IgD-negative memory B cell (primary cell): ENCODE data around the gene SLITRK2. TPM values are rescaled to one million over a fixed set of nuclear protein-coding genes. Genes with fewer than 3 reads are reported as not detected.

Source experiments
- H3K27ac Mint-ChIP-seq, 3 donors: one replicate each; pipeline ENCODE4 v1.8.0; 2020 to 2022; ENCODE audit warnings: mild to moderate bottlenecking in 3 of 3, mixed read lengths in 3 of 3, moderate library complexity in 1 of 3
- H3K27me3 Mint-ChIP-seq: one replicate; pipeline ENCODE4 v1.8.0; 2021; ENCODE audit warnings: mixed read lengths
- H3K36me3 Mint-ChIP-seq: one replicate; pipeline ENCODE4 v1.8.0; 2020; ENCODE audit warnings: mild to moderate bottlenecking, mixed read lengths
- H3K4me1 Mint-ChIP-seq, 3 donors: one replicate each; pipeline ENCODE4 v1.8.0; 2020 to 2022; ENCODE audit warnings: mixed read lengths in 3 of 3, mild to moderate bottlenecking in 1 of 3
- H3K4me3 Mint-ChIP-seq, 4 donors: one replicate each; pipeline ENCODE4 v1.8.0; 2020 to 2022; ENCODE audit warnings: mild to moderate bottlenecking in 4 of 4, mixed read lengths in 4 of 4, moderate library complexity in 3 of 4
- H3K9me3 Mint-ChIP-seq, 3 donors: one replicate each; pipeline ENCODE4 v1.8.0; 2020 to 2021; ENCODE audit warnings: mixed read lengths in 3 of 3, mild to moderate bottlenecking in 1 of 3
- polyA plus RNA-seq: library from polyadenylated mRNA; unstranded; fragments of 300-500 nt; fragmentation: Illumina TruSeq; gene quantifications from one replicate; pipeline ENCODE4 v1.2.3, GENCODE V29; 2021

Gene SLITRK2
- polyA plus RNA-seq, 1 donor from 2014 or later: not detected

DNA sequence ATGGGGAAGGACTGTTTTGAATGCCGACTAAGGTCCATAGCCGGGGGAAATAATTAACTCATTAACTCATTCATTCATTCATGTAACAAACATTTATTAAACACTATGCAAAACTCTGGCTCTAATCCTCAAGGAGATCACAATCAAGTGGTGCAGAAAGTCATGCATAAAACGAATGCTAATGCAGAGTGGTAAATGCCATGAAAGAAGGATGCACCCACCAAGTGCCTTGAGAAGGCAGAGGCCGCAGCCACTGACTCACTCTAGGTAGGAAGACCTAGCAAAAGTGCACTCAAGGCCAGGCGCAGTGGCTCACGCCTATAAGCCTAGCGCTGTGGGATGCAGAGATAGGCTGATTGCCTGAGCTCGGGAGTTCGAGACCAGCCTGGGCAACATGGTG lies 22.9 kb downstream of the SLITRK2 start:
- no peaks in the 10 kb centered on the region for H3K27me3 Mint-ChIP-seq
- no peak overlapping the region for H3K27ac Mint-ChIP-seq
- peaks cover 0 to 11% (median 3%) of the 10 kb centered on the region in 3 donors for H3K9me3 Mint-ChIP-seq
- no peak overlapping the region for H3K4me3 Mint-ChIP-seq
- H3K4me1 Mint-ChIP-seq: no peaks in the 10 kb centered on the region
- no peaks in the 10 kb centered on the region for H3K36me3 Mint-ChIP-seq

DNA sequence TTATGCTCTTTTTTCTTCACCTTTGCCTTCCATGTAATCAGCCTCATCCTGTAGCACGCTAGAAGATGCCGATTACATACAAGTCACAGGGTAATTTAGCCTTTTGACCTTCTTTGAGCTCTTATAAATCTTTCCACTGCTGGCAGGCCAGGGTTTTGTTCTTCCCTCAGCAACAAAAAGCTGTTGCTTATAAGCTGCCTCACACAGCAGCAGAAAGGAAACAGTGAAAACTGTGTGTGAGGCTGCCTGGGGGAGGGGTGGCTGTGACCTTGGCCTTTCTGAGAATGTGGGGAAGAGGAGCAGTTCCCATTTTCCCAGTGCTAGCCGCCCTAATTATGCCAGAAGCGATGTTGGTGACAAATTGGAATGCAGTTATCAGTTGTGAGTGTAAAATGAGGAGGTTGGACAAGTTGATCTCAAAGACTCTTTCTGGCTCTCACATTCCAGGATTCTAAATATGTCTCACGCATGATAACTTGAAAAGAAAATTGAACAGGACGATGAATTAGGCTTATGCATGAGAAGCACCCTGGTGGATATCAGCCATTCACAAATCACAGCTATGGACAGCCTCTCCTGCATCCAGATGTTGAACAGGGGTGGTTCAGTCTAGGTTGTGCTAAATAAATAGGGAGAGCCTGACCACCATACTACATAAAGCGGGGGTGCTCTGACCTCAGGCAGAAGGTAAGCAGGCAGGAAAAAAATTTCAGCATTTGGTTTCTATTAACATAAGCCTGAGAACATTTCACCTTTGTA lies 25.7 kb downstream of the SLITRK2 start:
- H3K9me3 Mint-ChIP-seq: peaks cover 2 to 16% (median 3%) of the 10 kb centered on the region in 3 donors
- H3K4me1 Mint-ChIP-seq: no peaks in the 10 kb centered on the region
- no peak overlapping the region for H3K27ac Mint-ChIP-seq
- H3K27me3 Mint-ChIP-seq: no peaks in the 10 kb centered on the region
- no peaks in the 10 kb centered on the region for H3K36me3 Mint-ChIP-seq
- H3K4me3 Mint-ChIP-seq: no peak overlapping the region

DNA sequence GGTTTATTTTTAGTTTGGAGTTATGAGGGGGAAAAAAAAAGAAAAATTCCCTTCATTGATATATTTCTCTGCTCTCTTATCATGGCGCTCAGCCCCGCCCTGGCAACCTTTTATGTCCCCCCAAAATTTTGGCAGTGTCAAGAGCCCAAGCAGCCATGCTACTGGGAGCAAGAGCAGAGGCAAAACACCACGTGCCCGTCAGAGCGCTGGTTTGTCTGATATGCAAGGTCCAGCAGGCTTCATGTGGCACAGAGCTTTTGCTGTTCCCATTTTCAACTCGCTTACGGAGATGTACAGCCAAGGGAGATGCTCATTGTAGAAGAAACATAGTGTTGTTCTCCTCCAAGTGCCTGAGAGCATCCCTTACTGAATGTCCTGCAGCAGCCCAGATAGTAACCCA lies 27.3 kb downstream of the SLITRK2 start:
- H3K4me1 Mint-ChIP-seq: no peaks in the 10 kb centered on the region
- H3K9me3 Mint-ChIP-seq: peaks cover 2 to 16% (median 3%) of the 10 kb centered on the region in 3 donors
- H3K27me3 Mint-ChIP-seq: no peaks in the 10 kb centered on the region

DNA sequence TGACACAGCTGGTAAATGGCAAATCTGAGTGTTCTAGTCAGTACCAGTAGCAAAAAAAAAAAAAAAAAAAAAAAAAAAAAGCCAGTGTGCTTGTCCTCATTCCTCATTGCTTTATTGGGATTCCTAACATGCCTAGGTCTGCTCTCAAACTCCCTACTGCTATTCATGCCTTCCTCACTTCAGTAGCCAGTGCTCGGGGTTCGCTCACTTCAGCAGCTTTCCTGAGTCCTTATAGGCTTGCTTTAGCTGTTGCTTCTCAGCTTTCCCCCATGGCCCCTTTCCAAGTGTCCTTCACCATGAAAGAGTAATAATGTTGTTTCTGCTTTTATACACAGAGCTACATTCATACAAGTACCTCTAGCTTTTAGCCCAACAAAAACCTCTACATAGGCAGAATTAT lies 30.8 kb downstream of the SLITRK2 start:
- no peaks in the 10 kb centered on the region for H3K36me3 Mint-ChIP-seq
- H3K9me3 Mint-ChIP-seq: peaks cover 0 to 16% (median 2%) of the 10 kb centered on the region in 3 donors
- H3K27ac Mint-ChIP-seq: no peak overlapping the region
- H3K4me1 Mint-ChIP-seq: no peaks in the 10 kb centered on the region
- H3K4me3 Mint-ChIP-seq: no peak overlapping the region
- no peaks in the 10 kb centered on the region for H3K27me3 Mint-ChIP-seq

More for the DNA sequence above, 27.3 kb downstream of the SLITRK2 start:
- Mint-ChIP-seq H3K36me3 (no peaks in the 10 kb centered on the region), H3K27ac (no peak overlapping the region), H3K4me3 (no peak overlapping the region)

DNA sequence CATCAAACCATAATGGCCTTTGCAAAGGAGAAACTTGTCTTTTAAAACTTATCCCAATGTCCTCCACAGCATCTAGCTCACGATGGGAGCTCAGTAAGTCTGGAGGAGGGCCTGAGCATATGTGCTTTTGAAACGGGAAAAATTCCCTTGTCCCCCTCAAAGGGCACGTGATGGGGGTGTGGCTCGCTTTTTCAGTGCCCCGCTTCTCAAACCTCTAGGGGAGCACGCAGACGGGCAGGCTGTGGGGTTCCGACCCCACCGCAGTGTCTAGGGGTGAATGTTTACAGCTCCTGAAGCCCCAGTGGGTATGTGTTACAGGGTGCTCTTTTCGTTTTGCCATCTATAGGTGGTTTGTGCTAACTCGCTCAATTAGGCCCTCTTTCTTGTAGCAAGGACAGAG lies 31.2 kb downstream of the SLITRK2 start:
- H3K36me3 Mint-ChIP-seq: no peaks in the 10 kb centered on the region

DNA sequence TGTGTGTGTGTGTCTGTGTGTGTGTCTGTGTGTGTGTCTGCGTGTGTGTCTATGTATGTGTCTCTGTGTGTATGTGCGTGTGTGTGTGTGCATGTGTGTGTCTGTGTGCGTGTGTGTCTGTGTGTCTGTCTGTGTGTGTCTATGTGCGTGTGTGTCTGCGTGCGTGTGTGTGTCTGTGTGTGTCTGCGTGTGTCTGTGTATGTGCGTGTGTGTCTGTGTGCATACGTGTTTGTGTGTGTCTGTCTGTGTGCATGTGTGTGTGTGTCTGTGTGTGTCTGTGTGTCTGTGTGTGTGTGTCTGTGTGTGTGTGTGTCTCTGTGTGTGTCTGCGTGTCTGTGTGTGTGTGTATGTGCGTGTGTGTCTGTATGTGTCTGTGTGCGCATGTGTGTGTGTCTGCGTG lies 35.6 kb downstream of the SLITRK2 start:
- no peaks in the 10 kb centered on the region for H3K27me3 Mint-ChIP-seq
- H3K4me3 Mint-ChIP-seq: no peak overlapping the region
- H3K9me3 Mint-ChIP-seq: no peaks in the 10 kb centered on the region
- no peaks in the 10 kb centered on the region for H3K36me3 Mint-ChIP-seq
- no peaks in the 10 kb centered on the region for H3K4me1 Mint-ChIP-seq
- no peak overlapping the region for H3K27ac Mint-ChIP-seq

More for the DNA sequence above, 31.2 kb downstream of the SLITRK2 start:
- peaks cover 0 to 16% (median 2%) of the 10 kb centered on the region in 3 donors for H3K9me3 Mint-ChIP-seq
- H3K27ac Mint-ChIP-seq: no peak overlapping the region
- no peak overlapping the region for H3K4me3 Mint-ChIP-seq
- no peaks in the 10 kb centered on the region for H3K27me3 Mint-ChIP-seq
- no peaks in the 10 kb centered on the region for H3K4me1 Mint-ChIP-seq

DNA sequence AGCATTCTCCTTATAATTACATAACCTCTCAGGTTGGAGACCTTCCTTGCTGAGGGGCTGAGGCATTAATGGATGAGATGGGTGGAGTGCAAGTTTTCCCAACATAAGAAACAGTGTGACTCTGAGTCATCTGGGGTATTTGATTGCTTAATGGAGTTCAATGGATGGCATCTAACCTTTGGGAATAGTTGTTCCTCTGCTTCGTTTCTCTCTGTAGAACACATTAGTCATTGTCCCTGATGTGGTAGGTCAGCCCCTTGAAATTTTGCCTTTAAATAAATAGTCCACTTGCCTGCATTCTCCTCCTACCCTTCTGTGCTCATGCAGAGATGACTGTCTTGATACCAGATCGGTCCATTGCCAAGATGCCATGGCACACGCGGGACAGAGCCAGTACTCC lies 38.6 kb downstream of the SLITRK2 start:
- H3K27ac Mint-ChIP-seq: no peak overlapping the region
- H3K4me1 Mint-ChIP-seq: no peaks in the 10 kb centered on the region
- peaks cover 0 to 3% (median 2%) of the 10 kb centered on the region in 3 donors for H3K9me3 Mint-ChIP-seq
- no peak overlapping the region for H3K4me3 Mint-ChIP-seq
- no peaks in the 10 kb centered on the region for H3K36me3 Mint-ChIP-seq
- no peaks in the 10 kb centered on the region for H3K27me3 Mint-ChIP-seq

DNA sequence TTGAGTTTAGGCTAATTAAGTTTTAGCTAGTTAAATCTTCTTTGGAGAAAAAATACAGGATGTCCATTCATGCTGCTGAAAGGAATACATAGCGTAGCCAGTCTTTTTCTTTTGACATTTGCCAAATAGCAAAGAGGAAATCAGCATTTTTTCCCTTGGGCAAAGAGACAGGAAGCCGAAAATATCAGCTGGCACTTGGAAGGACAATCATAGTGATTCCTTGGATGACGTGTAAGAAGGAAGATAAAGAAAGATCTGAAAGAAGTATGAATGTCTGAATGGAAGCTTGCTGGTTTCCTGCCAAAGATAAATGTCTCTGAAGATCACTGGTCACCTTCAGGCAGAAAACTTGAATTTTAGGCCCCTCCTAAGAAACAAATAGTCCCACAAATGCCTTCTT lies 44.2 kb downstream of the SLITRK2 start:
- Mint-ChIP-seq H3K4me1 (no peaks in the 10 kb centered on the region), H3K27ac (no peak overlapping the region), H3K36me3 (no peaks in the 10 kb centered on the region), H3K9me3 (peaks cover 3 to 15% (median 4%) of the 10 kb centered on the region in 3 donors), H3K4me3 (no peak overlapping the region), H3K27me3 (no peaks in the 10 kb centered on the region)

DNA sequence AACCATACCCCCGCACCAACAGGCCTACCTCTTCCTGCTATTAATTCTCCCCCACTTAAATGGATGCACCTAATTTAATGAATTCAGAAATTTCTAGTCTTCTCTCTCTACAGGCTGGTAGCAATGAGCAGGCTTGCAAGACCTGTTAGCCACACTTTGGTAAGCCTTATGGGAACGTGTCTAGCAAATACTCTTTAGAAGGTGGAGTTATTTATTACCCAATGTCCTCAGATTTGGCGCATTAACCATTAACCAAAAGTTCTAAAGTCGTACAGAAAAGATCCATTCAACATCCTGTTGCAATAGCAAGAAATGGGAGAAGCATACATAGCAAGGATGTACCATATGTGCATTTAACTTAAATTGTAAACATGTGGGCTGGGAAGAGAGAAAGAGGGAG lies 47.5 kb downstream of the SLITRK2 start:
- H3K27ac Mint-ChIP-seq: no peak overlapping the region
- no peaks in the 10 kb centered on the region for H3K27me3 Mint-ChIP-seq
- H3K4me3 Mint-ChIP-seq: no peak overlapping the region
- no peaks in the 10 kb centered on the region for H3K36me3 Mint-ChIP-seq
- no peaks in the 10 kb centered on the region for H3K4me1 Mint-ChIP-seq
- H3K9me3 Mint-ChIP-seq: peaks cover 5 to 12% (median 10%) of the 10 kb centered on the region in 3 donors
